ENCODE measurements around the gene ONECUT3. TPM values are rescaled to one million over a fixed set of nuclear protein-coding genes. Genes with fewer than 3 reads are reported as not detected.

Gene ONECUT3
- total RNA-seq, 1 experiment from 2014 or later = not detected

GRCh38 chr19:1728816-1729567 is 24.3 kb upstream of the ONECUT3 start:
- peaks cover 2% of the 10 kb centered on the region; the same call in 1 of the 2 replicates for H3K4me1 ChIP-seq
- H3K4me3 ChIP-seq = no peak overlapping the region
- no peaks in the 10 kb centered on the region for H3K27me3 ChIP-seq
- no peaks in the 10 kb centered on the region for H3K9me3 ChIP-seq (replicated peaks)
- H3K27ac ChIP-seq = no peak overlapping the region
- no peak for DNase-seq
- no peaks in the 10 kb centered on the region for H3K36me3 ChIP-seq

GRCh38 chr19:1729568-1729925 is 23.8 kb upstream of the ONECUT3 start:
- no peak for DNase-seq
- Histone ChIP-seq H3K4me1 (peaks cover 2% of the 10 kb centered on the region; the same call in 1 of the 2 replicates), H3K27ac (no peak overlapping the region), H3K4me3 (no peak overlapping the region), H3K9me3 (replicated peaks) (no peaks in the 10 kb centered on the region), H3K27me3 (no peaks in the 10 kb centered on the region), H3K36me3 (no peaks in the 10 kb centered on the region)

- Histone ChIP-seq H3K4me1 (peaks cover 2% of the 10 kb centered on the region; the same call in 1 of the 2 replicates), H3K9me3 (replicated peaks) (no peaks in the 10 kb centered on the region), H3K4me3 (no peak overlapping the region), H3K36me3 (no peaks in the 10 kb centered on the region), H3K27ac (no peak overlapping the region), H3K27me3 (no peaks in the 10 kb centered on the region)
- DNase-seq = no peak
These were observed 23.1 kb upstream of the ONECUT3 start for GRCh38 chr19:1730157-1730556.

DNA sequence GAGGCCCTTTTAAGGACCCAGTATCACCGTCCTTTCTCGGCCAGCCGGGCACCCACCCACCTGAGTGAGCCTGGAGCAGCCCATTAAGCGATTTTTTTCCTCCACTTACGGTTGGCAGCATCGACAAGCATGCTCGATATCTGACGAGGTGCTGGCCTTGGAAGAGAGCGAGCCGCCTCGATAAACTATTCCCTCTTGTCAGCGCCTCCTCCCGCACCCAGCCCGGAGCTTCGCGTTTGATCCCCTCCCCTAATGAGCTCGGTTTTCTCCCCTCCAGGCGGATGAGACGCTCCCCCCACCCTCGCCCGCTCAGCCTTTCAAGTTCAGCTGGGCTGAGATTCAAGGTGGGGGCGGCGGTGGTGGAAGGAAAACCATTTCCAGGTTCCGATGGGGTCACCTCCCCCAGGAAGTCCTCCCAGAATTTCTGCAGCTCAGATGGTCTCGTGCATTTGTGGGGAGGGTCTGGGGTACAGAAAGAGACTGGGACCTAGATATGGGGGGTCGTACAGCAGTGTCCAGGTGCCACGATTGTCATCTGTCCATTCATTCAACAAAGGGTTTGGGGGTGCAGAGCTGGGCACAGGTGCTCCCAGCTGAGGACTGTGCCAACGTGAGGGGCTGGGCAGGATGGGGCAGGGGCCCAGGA is 18.9 kb upstream of the ONECUT3 start:
- peaks cover 8% of the 10 kb centered on the region; the same call in 1 of the 2 replicates for H3K27me3 ChIP-seq
- no peaks in the 10 kb centered on the region for H3K4me1 ChIP-seq
- no peak overlapping the region for H3K4me3 ChIP-seq
- DNase-seq = no peak
- H3K9me3 ChIP-seq (replicated peaks) = no peaks in the 10 kb centered on the region
- H3K27ac ChIP-seq = no peak overlapping the region
- no peaks in the 10 kb centered on the region for H3K36me3 ChIP-seq

DNA sequence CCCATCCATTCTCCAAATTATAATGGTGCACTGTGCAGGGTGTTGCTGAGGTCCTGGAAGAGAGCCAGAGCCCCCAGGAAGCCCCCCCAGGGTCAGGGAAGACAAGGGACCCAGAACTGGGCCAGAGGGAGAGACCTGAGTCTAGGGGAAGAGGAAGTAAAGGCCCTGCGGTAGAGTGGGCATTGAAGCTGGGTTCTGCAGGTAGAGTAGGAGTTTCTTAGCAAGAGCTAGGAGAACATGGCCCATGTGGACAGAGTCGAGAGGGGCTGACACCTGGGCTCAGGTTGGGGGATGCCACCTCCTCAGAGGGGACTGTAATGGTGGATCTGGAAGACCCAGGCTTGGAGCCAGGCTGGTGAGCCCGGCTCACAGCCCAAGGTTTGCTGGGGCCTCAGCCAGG is 17.0 kb upstream of the ONECUT3 start:
- no peak overlapping the region for H3K4me3 ChIP-seq
- H3K27me3 ChIP-seq = peaks cover 8% of the 10 kb centered on the region; the same call in 1 of the 2 replicates
- no peak for DNase-seq
- no peak overlapping the region for H3K27ac ChIP-seq
- H3K4me1 ChIP-seq = no peaks in the 10 kb centered on the region
- no peaks in the 10 kb centered on the region for H3K9me3 ChIP-seq (replicated peaks)
- H3K36me3 ChIP-seq = no peaks in the 10 kb centered on the region

- Histone ChIP-seq H3K9me3 (replicated peaks) (no peaks in the 10 kb centered on the region), H3K27me3 (peaks cover 8% of the 10 kb centered on the region; the same call in 1 of the 2 replicates), H3K36me3 (no peaks in the 10 kb centered on the region), H3K27ac (no peak overlapping the region), H3K4me3 (no peak overlapping the region), H3K4me1 (no peaks in the 10 kb centered on the region)
- DNase-seq = no peak
These were observed 16.4 kb upstream of the ONECUT3 start for GRCh38 chr19:1736927-1737326.

DNA sequence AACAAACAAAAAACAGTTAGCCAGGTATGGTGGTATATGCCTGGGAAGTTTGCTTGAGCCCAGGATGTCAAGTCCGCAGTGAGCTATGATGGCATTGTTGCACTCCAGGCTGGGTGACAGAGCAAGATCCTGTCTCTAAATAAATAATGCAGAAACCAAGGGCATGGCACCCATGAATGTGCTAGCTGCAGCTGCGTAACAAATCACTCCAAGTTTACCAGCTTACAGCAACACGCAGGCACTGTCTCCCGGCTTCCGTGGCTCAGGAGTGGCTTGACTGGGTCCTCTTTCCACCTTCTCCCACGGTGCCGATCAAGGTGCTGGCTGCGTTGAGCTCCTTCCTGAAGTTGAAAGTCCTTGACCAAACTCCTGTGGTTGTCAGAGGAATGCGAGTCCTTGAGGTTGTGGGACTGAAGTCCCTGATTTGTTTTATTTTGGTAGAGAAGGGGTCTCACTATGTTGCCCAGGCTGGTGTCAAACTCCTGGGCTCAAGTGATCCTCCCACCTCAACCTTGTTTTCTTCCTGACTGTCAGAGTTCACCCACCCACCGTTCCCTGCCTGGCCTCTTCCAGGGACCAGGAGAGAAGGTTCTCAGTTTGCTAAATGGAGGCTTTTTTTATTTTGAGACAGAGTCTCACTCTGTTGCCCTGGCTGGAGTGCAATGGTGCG is 13.2 kb upstream of the ONECUT3 start:
- Histone ChIP-seq H3K9me3 (replicated peaks) (no peaks in the 10 kb centered on the region), H3K4me1 (no peaks in the 10 kb centered on the region), H3K27me3 (peaks cover 17% of the 10 kb centered on the region)

DNA sequence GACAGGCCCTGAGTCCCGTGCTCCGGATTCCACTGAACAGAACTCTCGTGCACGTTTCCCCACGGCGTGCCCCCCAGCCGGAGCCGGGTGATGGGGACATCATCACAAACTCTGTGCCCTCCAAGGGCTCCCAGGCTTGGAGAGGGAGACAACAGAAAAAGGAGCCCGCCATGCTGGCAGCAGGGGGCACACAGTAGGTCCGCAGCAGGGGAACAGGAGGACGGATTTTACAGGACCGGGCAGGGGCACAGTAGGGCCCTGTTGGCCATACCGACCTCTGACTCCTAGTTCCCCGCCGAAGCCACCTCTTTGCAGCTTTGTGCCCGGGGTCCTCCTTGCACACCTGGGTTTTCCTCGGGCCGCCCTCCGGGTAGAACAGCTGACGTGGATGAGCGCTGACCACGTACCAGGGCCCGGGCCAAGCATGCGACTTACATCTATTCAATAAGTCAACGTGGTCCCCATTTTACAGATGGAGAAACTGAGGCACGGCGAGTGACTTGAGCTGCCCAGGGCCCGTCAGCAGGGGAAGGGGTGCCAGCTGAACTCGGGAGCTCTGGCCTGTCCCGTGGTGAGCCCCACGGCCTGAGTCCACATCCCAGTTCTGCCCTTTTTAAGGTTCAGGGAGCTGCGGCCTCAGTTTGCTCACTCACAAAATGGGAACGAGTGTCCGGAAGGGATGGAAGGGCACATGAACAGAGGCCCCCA is 10.2 kb upstream of the ONECUT3 start:
- Histone ChIP-seq H3K9me3 (replicated peaks) (no peaks in the 10 kb centered on the region), H3K4me3 (no peak overlapping the region), H3K4me1 (no peaks in the 10 kb centered on the region), H3K27ac (no peak overlapping the region), H3K27me3 (peaks cover 29% of the 10 kb centered on the region), H3K36me3 (no peaks in the 10 kb centered on the region)
- no peak for DNase-seq

More for the DNA sequence above, 13.2 kb upstream of the ONECUT3 start:
- Histone ChIP-seq H3K27ac (no peak overlapping the region), H3K4me3 (no peak overlapping the region), H3K36me3 (no peaks in the 10 kb centered on the region)
- no peak for DNase-seq

DNA sequence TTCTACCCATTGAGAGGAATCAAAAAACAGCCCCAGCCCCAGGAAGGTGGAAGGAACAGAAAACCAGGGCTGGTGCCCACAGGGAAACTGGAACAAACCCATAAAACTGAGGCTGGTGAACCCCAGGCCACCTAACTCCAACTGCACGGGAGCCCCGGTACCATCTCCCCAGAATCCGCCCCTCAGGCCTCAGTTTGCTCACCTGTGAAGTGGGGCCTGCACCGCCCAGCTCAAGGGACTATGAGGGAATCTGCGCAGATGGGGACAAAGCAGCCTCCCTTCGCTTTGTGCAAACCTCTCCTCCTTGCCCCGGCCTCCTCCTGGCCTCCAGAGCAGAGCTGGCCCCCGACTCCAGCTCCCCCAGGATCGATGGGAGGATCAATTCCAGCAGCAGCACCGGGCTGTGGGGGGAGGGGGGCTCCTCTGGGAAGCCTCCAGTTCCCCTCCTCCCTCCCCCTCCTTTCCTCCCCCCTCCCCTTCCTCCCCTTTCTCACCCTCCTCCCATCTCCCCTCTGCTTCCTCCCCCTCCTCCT is 9.1 kb upstream of the ONECUT3 start:
- H3K4me3 ChIP-seq = no peak overlapping the region
- no peak for DNase-seq
- H3K4me1 ChIP-seq = no peaks in the 10 kb centered on the region
- H3K9me3 ChIP-seq (replicated peaks) = no peaks in the 10 kb centered on the region
- peaks cover 35% of the 10 kb centered on the region for H3K27me3 ChIP-seq
- H3K27ac ChIP-seq = no peak overlapping the region
- no peaks in the 10 kb centered on the region for H3K36me3 ChIP-seq

DNA sequence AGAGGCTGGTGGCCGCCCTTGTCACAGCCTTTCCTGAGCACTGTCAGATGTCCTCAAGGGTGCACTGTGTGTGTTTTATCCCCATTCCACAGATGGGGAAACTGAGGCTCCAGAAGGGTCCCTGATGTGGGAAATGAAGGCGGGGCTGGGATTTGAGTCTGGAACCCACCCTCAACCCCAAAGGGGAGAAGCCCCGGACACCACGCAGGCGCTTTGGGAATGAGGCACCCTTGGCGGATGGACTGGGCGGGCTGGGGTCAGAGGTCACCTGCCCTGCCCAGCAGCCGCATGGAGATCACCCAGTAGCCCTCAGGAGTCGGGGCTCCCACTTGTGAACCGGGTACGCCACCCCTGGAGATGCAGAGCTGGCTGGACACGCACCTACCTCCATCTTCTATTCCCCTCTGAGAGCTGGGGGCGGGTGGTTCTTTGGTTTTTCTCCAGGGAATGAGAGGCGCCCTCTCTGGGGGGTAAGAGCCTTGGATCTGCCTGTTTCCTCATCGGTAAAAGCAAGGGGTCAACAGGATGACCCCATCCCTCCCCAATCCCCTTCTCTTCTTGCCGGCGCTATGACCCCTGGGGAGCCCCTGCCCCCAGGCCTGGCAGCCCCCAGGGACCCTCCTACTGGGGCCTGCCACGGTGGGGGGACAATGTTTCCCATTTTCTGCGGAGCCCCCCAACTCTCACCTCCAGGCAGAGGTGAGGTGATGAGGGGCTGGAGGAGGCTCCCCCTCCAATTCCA is 8.3 kb upstream of the ONECUT3 start:
- Histone ChIP-seq H3K36me3 (no peaks in the 10 kb centered on the region), H3K4me3 (no peak overlapping the region), H3K27me3 (peaks cover 41% of the 10 kb centered on the region), H3K27ac (no peak overlapping the region), H3K4me1 (no peaks in the 10 kb centered on the region), H3K9me3 (replicated peaks) (no peaks in the 10 kb centered on the region)
- no peak for DNase-seq

DNA sequence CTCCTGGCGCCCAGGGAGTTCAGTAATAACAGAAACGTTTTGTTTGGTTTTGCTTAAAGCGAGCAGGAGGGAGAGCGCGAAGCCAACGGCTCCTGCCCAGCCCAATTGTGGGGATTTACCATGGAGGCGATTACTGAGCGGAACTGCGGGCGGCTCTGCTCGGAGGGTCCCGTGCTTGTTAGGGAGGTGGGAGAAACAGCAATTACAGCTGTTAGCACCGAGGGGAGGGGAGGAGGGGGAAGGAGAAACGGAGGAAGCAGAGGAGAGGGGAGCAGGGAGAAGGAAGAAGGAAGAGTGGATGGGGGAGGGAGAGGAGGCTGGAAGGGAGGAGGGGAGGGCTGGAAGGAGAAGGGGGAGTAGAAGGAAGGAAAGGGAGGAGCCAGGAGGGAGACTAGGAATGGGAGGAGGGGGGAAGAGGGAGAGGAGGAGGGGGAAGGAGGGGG is 7.7 kb upstream of the ONECUT3 start:
- Histone ChIP-seq H3K9me3 (replicated peaks) (no peaks in the 10 kb centered on the region), H3K27me3 (peaks cover 47% of the 10 kb centered on the region), H3K4me3 (no peak overlapping the region), H3K27ac (no peak overlapping the region), H3K4me1 (no peaks in the 10 kb centered on the region), H3K36me3 (no peaks in the 10 kb centered on the region)
- DNase-seq = no peak

DNA sequence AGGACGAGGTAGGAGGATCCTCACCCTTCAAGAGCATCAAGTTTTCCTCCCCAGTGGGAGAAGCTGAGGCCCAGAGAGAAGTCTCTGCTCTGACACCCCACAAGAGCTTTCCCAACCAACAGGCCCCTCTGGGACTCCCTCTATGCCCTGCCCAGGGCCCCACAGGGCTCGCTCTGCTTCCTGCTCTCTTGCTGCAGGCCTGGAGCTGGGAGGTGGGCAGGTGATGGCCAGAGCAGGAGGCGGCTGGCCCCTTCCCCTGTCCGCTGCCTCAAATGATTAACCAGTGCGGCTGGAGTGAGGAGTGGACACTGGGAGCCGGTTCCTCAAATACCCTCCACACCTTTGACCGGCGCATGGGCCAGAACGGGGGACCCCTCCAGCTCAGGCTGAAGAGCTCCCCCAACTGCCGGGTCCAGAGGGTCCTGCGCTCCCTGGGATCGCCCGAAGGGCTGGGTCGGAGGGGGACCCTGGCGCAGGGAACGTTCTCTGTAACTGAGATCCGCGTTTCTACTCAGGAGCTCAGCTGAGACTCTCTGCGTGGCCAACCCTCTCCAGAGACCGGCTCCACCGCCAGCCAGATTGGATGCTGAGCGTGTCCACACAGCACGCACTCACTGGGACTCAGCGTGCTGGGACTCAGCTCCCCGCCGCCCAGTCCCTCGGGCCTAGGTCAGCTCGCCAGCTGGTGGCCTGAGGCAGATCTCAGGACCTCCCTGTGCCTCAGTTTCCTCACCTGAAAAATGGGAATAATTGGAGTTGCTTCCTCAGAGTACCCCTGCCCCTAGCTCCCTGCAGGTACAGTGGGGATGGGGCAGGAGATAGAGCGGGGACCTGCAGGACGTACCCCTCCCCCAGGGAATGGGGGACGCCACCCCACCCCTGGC is 6.7 kb upstream of the ONECUT3 start:
- H3K27ac ChIP-seq = no peak overlapping the region
- no peak for DNase-seq
- H3K27me3 ChIP-seq = peaks cover 57% of the 10 kb centered on the region
- H3K36me3 ChIP-seq = no peaks in the 10 kb centered on the region
- no peaks in the 10 kb centered on the region for H3K4me1 ChIP-seq
- H3K4me3 ChIP-seq = no peak overlapping the region
- no peaks in the 10 kb centered on the region for H3K9me3 ChIP-seq (replicated peaks)

Data from SJCRH30 (cell line).